Stimulated activated CD4-positive, alpha-beta T cell treated with anti-CD3 and anti-CD28 coated beads, TNF-alpha, amount 100 ng/mL, for 1 hour (primary cell): ENCODE results near the gene SKIDA1.

ENCODE experiments used
- DNase-seq, 3 donors: peaks; one replicate each; pipeline ENCODE4 v3.0.0-alpha.2; 2020; ENCODE audit warnings: low read depth in 3 of 3, low spot score in 1 of 3

SKIDA1 gene

DNA sequence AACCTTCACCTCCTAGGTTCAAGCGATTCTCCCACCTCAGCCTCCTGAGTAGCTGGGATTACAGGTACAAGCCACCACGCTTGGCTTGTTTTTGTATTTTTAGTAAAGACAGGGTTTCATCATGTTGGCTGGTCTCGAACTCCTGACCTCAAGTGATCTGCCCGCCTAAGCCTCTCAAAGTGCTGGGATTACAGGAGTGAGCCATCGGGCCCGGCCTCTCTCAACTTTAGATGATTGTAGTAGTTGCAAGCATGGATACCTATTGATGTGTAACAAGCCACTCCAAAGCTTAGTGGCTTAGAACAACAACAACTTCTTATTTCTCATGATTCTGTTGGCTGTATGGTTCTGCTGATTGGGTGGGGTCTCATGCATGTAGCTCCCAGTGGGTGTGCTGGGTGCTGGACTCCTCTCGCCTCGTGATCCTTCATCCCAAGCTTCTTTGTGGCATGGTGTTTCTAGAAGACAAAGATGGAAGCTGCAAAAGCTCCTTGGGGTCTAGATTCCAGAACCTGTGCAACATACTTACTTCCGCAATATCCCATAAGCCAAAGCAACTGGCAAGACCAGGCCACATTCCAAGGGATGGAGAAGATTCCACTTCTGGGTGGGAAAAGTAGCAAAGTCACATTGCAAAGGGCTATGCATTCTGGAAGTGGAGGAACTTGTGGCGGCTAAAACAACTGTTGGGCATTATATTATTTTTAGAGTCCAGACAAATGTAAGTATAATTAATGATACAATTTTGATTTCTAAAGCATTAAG lies 37.9 kb downstream of the SKIDA1 start:
- no peak for DNase-seq

DNA sequence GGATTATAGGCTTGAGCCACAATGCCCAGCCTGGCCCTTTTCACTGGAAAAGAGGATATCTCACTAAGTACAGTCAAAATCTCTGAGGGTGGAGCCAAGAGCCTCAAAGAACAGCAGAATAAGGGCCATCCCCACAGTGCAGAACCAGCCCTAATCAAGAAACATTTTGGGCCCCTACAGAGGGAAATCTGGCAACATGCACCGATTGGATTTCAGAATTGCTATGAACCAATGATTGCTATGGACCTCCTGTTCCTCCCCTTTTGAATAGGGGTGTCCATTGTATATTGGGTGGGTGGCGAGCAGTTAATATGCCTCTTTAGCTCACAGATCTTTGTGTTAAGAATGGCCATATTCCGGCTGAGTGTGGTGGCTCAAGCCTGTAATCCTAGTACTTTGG lies 42.7 kb downstream of the SKIDA1 start:
- DNase-seq = no peak

DNA sequence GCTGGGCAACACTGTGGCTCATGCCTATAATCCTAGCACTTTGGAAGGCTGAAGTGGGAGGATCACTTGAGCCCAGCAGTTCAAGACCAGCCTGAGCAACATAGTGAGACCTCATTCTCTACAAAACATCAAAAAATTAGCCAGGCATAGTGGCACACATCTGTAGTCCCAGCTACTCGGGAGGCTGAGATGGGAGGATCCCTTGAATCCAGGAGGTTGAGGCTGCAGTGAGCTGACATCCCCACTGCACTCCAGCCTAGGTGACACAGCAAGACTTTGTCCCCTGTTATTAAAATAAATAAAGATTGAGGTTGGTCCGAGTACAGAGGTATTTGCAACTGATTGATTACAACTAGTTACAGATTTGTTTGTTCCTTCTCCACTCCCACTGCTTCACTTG lies 44.1 kb downstream of the SKIDA1 start:
- no peak for DNase-seq

DNA sequence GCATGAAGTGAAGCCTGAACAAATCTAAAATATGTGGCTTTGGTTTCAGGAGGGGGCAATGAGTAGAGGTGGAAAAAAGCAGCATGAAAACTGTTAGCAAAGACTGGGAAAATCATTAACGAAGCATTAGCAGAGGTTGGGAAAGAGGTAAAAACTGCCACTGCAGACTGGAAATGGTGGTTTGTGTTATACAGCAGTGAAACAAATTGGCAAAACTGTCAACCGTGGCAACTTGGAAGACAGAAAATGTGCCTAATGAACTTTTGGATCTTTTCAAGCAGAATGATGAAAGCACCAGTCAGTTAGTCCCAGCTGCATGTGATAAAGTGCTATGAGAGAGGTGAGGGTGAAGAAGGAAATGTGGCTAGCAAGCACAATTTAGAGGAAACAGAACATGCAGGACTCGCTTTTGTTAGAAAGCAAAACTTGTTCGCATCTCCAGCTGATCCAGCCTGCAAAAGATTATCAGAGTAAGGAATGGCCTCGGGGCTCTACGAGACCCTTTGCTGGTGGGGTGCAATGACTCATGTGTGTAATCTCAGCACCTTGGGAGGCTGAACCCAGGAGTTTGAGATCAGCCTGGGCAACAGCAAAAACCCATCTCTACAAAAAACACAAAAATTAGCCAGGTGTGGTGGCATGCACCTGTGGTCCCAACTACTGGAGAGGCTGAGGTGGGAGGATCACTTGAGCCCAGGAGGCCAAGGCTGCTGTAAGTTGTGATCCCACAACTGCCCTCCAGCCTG lies 45.7 kb downstream of the SKIDA1 start:
- no peak for DNase-seq

DNA sequence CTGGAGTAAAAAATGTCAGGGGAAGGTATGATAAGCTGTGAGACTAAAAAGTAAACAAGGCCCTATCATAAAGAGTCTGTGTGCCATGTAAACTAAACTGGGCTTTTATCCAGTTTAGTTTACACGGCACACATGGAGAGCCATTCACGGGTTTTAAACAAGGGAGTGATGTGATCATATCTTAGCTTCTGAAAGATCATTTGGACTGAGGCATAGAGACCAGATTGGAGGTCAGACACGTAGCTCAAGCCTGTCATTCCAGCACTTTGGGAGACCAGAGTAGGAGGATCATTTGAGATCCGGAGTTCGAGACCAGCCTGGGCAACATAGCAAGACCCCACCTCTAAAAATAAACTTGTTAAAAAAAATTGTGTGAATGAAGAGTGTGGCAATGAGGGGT lies 50.1 kb downstream of the SKIDA1 start:
- DNase-seq = no peak

DNA sequence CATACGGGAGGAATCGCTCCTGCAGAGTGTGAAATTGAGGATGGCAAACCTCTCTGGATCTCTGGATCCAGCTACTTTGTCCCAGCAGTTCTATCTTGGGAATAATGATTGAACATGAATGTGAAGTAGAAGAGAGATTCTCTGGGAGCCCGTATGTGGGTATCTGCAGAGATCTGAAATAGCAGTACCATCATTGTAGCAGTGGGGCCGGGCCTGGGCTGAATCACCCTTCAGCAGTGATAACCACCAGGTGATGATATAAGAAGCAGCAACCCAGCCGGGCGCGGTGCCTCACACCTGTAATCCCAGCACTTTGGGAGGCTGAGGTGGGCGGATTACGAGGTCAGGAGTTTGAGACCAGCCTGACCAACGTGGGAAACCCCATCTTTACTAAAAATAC lies 51.9 kb downstream of the SKIDA1 start:
- no peak for DNase-seq

DNA sequence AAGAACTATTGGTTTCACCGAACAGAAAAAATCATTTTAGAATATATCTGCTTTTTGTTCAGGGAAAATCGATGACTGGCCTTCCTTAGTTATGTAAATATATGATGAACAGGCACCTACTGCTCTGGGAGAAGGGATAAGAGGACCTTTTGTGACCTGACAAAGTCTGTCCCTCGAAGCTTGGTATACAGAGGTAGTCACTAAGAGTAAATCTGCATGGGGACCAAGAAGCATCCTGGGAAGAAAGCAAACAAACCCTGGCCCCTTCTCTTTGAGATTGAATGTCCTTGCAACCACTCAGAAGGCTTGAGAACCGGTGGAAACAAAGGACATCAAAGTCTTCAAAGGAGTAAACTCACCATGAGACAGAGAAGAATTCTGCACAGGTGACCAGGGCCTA lies 52.3 kb downstream of the SKIDA1 start:
- no peak for DNase-seq

DNA sequence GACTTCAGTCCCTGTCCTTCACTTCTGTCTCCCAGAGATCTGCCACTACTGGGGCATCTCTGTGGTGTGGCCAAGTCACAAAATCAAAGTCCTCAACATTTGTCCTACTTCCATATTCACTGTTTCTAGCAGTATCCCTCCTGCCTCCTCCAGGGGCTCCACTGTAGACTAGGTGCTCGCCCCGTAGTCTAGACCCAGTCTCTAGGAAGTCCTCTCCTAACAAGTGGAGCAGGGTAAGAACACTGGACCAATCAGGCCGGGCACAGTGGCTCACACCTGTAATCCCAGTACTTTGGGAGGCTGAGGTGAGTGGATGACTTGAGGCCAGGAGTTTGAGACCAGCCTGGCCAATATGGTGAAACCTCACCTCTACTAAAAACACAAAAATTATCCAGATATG lies 57.4 kb downstream of the SKIDA1 start:
- no peak for DNase-seq

DNA sequence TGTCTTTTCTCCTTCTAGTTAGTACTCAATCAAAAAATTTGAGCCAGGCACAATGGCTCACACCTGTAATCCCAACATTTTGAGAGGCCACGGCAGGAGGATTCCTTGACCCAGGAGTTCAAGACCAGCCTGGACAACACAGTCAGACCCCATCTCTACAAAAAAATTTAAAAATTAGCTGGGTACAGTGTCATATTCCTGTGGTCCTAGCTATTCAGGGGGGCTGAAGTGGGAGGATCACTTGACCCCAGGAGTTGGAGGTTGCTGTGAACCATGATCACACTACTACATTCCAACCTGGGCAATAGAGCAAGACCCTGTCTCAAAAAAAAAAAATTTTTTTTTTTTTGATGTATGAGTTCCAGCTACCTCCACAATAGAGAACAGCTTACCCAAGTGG lies 57.8 kb downstream of the SKIDA1 start:
- DNase-seq = no peak

DNA sequence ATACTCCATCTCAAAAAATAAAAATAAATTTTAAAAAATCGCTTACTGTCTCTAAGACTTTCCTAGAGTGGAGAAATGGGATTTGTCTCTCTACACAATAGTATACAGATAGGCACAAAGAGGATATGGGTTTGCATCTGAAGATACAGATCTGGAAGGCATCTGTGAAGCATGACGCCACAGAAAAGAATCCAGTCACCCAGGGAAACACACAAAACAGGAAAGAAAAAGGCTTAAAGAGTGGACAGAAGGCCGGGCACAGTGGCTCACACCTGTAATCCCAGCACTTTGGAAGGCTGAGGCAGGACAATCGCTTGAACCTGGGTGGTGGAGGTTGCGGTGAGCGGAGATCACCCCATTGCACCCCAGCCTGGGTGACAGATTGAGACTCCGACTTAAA lies 61.3 kb downstream of the SKIDA1 start:
- DNase-seq = no peak
